Hepatocyte (in vitro differentiated cells): ENCODE measurements around the gene ATXN1. TPM values are rescaled to one million over a fixed set of nuclear protein-coding genes. Genes with fewer than 3 reads are reported as not detected.
A peak's percentile ranks its signal among the peaks of the same experiment; 100 is the strongest.

ENCODE experiments used
- DNase-seq: peaks from one replicate; pipeline ENCODE4 v3.0.0-alpha.2; 2016; ENCODE audit warnings: low spot score
- H2AFZ ChIP-seq: fragments of 200-600 bp; sonication (generic); 2 replicates; pipeline ENCODE4 v1.6.0; 2016; ENCODE audit warnings: antibody characterized with exemption, mild to moderate bottlenecking
- H3K27ac ChIP-seq: fragments of 200-600 bp; sonication (generic); 2 replicates; pipeline ENCODE4 v1.5.1; 2016; ENCODE audit warnings: mild to moderate bottlenecking
- H3K27me3 ChIP-seq: fragments of 200-600 bp; sonication (generic); 2 replicates; pipeline ENCODE4 v1.6.1; 2016
- H3K36me3 ChIP-seq: fragments of 200-600 bp; sonication (generic); replicated peaks from 2 replicates; pipeline ENCODE4 v1.5.1; 2016; ENCODE audit warnings: low read depth; ENCODE audit not compliant: insufficient read depth
- H3K4me1 ChIP-seq: fragments of 200-600 bp; sonication (generic); 2 replicates; pipeline ENCODE4 v1.5.1; 2016; ENCODE audit warnings: mild to moderate bottlenecking, moderate library complexity; ENCODE audit not compliant: insufficient read depth
- H3K4me2 ChIP-seq: fragments of 200-600 bp; sonication (generic); 2 replicates; pipeline ENCODE4 v1.6.0; 2016
- H3K4me3 ChIP-seq: fragments of 200-600 bp; sonication (generic); 2 replicates; pipeline ENCODE4 v1.5.1; 2016; ENCODE audit warnings: mild to moderate bottlenecking
- H3K79me2 ChIP-seq: fragments of 200-600 bp; sonication (generic); 2 replicates; pipeline ENCODE4 v1.6.0; 2017; ENCODE audit warnings: mild to moderate bottlenecking
- H3K9me2 ChIP-seq: fragments of 200-600 bp; sonication (generic); replicated peaks from 2 replicates; pipeline ENCODE4 v1.6.0; 2017; ENCODE audit warnings: mild to moderate bottlenecking; ENCODE audit not compliant: insufficient read depth
- H3K9me3 ChIP-seq: fragments of 200-600 bp; sonication (generic); 2 replicates; pipeline ENCODE4 v1.5.1; 2016; ENCODE audit warnings: low read depth, mild to moderate bottlenecking
- H4K20me1 ChIP-seq: fragments of 200-600 bp; sonication (generic); 2 replicates; pipeline ENCODE4 v1.6.0; 2016; ENCODE audit warnings: mild to moderate bottlenecking; ENCODE audit not compliant: insufficient read depth, poor library complexity, severe bottlenecking
- CTCF ChIP-seq: fragments of 200-600 bp; sonication (generic); IDR thresholded peaks from 2 replicates; pipeline ENCODE4 v1.5.1; 2016; ENCODE audit warnings: antibody characterized with exemption, mild to moderate bottlenecking; ENCODE audit not compliant: poor library complexity
- EZH2 ChIP-seq: fragments of 200-600 bp; sonication (generic); IDR thresholded peaks from 2 replicates; pipeline ENCODE4 v1.6.1; 2016; ENCODE audit warnings: antibody characterized with exemption, mild to moderate bottlenecking, borderline replicate concordance
- EZH2phosphoT487 ChIP-seq: fragments of 200-600 bp; sonication (generic); IDR thresholded peaks from one replicate; pipeline ENCODE4 v1.6.1; 2018; ENCODE audit warnings: antibody characterized with exemption, mild to moderate bottlenecking, low read depth, moderate library complexity; ENCODE audit not compliant: unreplicated experiment, severe bottlenecking
- WGBS: methylation state at CpG from one replicate; pipeline ENCODE4 v1.1.6; 2016; ENCODE audit warnings: low lambda C conversion rate; ENCODE audit errors: missing lambda C conversion rate; 5-methylcytosine and 5-hydroxymethylcytosine counted together
- polyA plus RNA-seq: library from polyadenylated mRNA; unstranded; fragments of >200 nt; fragmentation: Nextera tagmentation; extraction: Ambion mirVana; gene quantifications from 2 replicates; pipeline ENCODE4 v1.2.1, GENCODE V29; 2016
- total RNA-seq: library from RNA; depleted of rRNA; stranded (reverse); fragments of >200 nt; gene quantifications from 2 replicates; pipeline ENCODE4 v1.2.3, GENCODE V29; 2014

ATXN1 gene
- total and polyA plus RNA-seq, 2 experiments from 2014 or later, result 14.7 to 32.6 TPM

- WGBS, result 77% methylated on average over 7 of the region's 7 CpGs
- TF ChIP-seq EZH2, result no peak
- TF ChIP-seq EZH2phosphoT487, result no peak
- no peak for TF ChIP-seq CTCF
- H3K4me2 ChIP-seq, result no peak overlapping the region
- H3K27ac ChIP-seq, result no peak overlapping the region
- no peak for DNase-seq
- no peak overlapping the region for H3K4me3 ChIP-seq
- H4K20me1 ChIP-seq, result peaks cover 2% of the 10 kb centered on the region
- no peak overlapping the region for H2AFZ ChIP-seq
- no peaks in the 10 kb centered on the region for H3K79me2 ChIP-seq
- H3K27me3 ChIP-seq, result no peaks in the 10 kb centered on the region
- no peaks in the 10 kb centered on the region for H3K36me3 ChIP-seq
- peaks cover 19% of the 10 kb centered on the region for H3K4me1 ChIP-seq
- H3K9me3 ChIP-seq, result no peaks in the 10 kb centered on the region
- H3K9me2 ChIP-seq, result no peaks in the 10 kb centered on the region
These were observed 439.9 kb downstream of the ATXN1 start for GRCh38 chr6:16321341-16321710.

- Histone ChIP-seq H3K9me2 (no peaks in the 10 kb centered on the region), H3K9me3 (no peaks in the 10 kb centered on the region), H3K36me3 (no peaks in the 10 kb centered on the region), H3K4me1 (peaks cover 19% of the 10 kb centered on the region), H4K20me1 (peaks cover 2% of the 10 kb centered on the region), H3K79me2 (no peaks in the 10 kb centered on the region), H3K27me3 (no peaks in the 10 kb centered on the region), H2AFZ (no peak overlapping the region), H3K4me2 (peak overlapping the region; percentile 57), H3K27ac (peak overlapping the region; percentile 79), H3K4me3 (no peak overlapping the region)
- DNase-seq, result peak; percentile 34
- no peak for TF ChIP-seq EZH2phosphoT487
- no peak for TF ChIP-seq EZH2
- WGBS, result 84% methylated on average over 21 of the region's 21 CpGs
These were observed 440.5 kb downstream of the ATXN1 start for GRCh38 chr6:16320533-16321340.

GRCh38 chr6:16319813-16320532 lies 441.3 kb downstream of the ATXN1 start:
- no peaks in the 10 kb centered on the region for H3K27me3 ChIP-seq
- no peaks in the 10 kb centered on the region for H3K9me2 ChIP-seq
- H3K79me2 ChIP-seq, result no peaks in the 10 kb centered on the region
- no peak for TF ChIP-seq CTCF
- peak overlapping the region; percentile 57 for H3K4me2 ChIP-seq
- H3K9me3 ChIP-seq, result no peaks in the 10 kb centered on the region
- WGBS, result 47% methylated on average over 16 of the region's 16 CpGs
- H2AFZ ChIP-seq, result no peak overlapping the region
- no peaks in the 10 kb centered on the region for H3K36me3 ChIP-seq
- peak overlapping the region; percentile 79 for H3K27ac ChIP-seq
- peaks cover 19% of the 10 kb centered on the region for H3K4me1 ChIP-seq
- DNase-seq, result peak; percentile 72
- H3K4me3 ChIP-seq, result no peak overlapping the region
- peaks cover 2% of the 10 kb centered on the region for H4K20me1 ChIP-seq
